GM12878 (cell line): Measurements from ENCODE around the gene IRAK4.

ENCODE experiments used
- CBX3 ChIP-seq: fragments of 200-600 bp; sonication (generic); IDR thresholded peaks from 2 replicates; pipeline ENCODE4 v1.6.1; 2016; ENCODE audit warnings: low read depth, borderline replicate concordance
- CREB1 ChIP-seq: IDR thresholded peaks from 2 replicates; pipeline ENCODE4 v1.6.1; 2012; ENCODE audit warnings: low read depth, mild to moderate bottlenecking, inconsistent platforms
- CTCF ChIP-seq, 3 experiments: IDR thresholded peaks in 2 of 3; conservative IDR thresholded peaks in 1 of 3; 2 replicates each; pipeline ENCODE4 v1.5.1; 2011; ENCODE audit warnings: low read depth in 3 of 3, low read length in 3 of 3, mild to moderate bottlenecking in 3 of 3, control low read depth in 2 of 3, moderate library complexity in 2 of 3, inconsistent platforms in 1 of 3, mixed read lengths in 1 of 3; ENCODE audit not compliant: control insufficient read depth in 2 of 3, insufficient read depth in 1 of 3; ENCODE audit errors: extremely low read depth in 1 of 3
- EED ChIP-seq: sonication (generic); IDR thresholded peaks from 2 replicates; pipeline ENCODE4 v1.6.1; 2016; ENCODE audit warnings: antibody characterized with exemption, low read depth
- EP300 ChIP-seq, 2 experiments: fragments of 150-350 bp in 1 of 2; IDR thresholded peaks; 2 replicates each; pipeline ENCODE4 v1.6.1; 2011 to 2012; ENCODE audit warnings: low read depth in 2 of 2, low read length in 2 of 2, borderline replicate concordance in 1 of 2, improper control_type of control experiment in 1 of 2, inconsistent platforms in 1 of 2; ENCODE audit not compliant: control insufficient read depth in 1 of 2
- EZH2 ChIP-seq: IDR thresholded peaks from 2 replicates; pipeline ENCODE4 v1.6.1; 2012; ENCODE audit warnings: low read depth, mild to moderate bottlenecking, control low read depth, inconsistent platforms, low read length, borderline replicate concordance; ENCODE audit not compliant: control insufficient read depth
- HCFC1 ChIP-seq: fragments of 150-350 bp; IDR thresholded peaks from 2 replicates; pipeline ENCODE4 v1.6.1; 2014; ENCODE audit warnings: low read length
- MXI1 ChIP-seq: fragments of 150-350 bp; IDR thresholded peaks from 2 replicates; pipeline ENCODE4 v1.6.1; 2011; ENCODE audit warnings: low read depth, mild to moderate bottlenecking, inconsistent platforms, low read length, improper control_type of control experiment
- RUNX3 ChIP-seq: IDR thresholded peaks from 2 replicates; pipeline ENCODE4 v1.6.1; 2012; ENCODE audit warnings: low read length, inconsistent platforms
- SMARCA5 ChIP-seq: fragments of 450-650 bp; IDR thresholded peaks from 2 replicates; pipeline ENCODE4 v1.6.1; 2017; ENCODE audit warnings: mild to moderate bottlenecking
- USF1 ChIP-seq: IDR thresholded peaks from 2 replicates; pipeline ENCODE4 v1.6.1; 2011; ENCODE audit warnings: borderline replicate concordance, low read depth, mild to moderate bottlenecking, moderate library complexity, mixed read lengths, low read length; ENCODE audit not compliant: insufficient read depth; ENCODE audit errors: extremely low read length

- TF ChIP-seq EZH2 (no peak), CBX3 (no peak), HCFC1 (no peak), MXI1 (no peak), EP300 (IDR thresholded peaks at IDR 0.05; ENCODE audit: borderline replicate concordance in 1 of 2, control insufficient read depth in 1 of 2, low read depth in 2 of 2, low read length in 2 of 2) (no peak), USF1 (no peak), CTCF (IDR thresholded peaks at IDR 0.05 in 2 of 3, conservative IDR thresholded peaks at IDR 0.05 in 1 of 3; ENCODE audit: control insufficient read depth in 2 of 3, extremely low read depth in 1 of 3, insufficient read depth in 1 of 3, low read depth in 3 of 3, low read length in 3 of 3) (no peak), SMARCA5 (no peak), EED (no peak), CREB1 (no peak), RUNX3 (no peak)
These were observed 48.0 kb downstream of the IRAK4 start for GRCh38 chr12:43806737-43807072.
